ENCODE measurements around the gene ZXDC.

ZXDC gene

GRCh38 chr3:126473292-126474168 lies 2.2 kb downstream of the ZXDC start:
- DNase-seq (ENCODE audit: low read depth) = no peak

- DNase-seq (ENCODE audit: low read depth) = no peak
Measured at GRCh38 chr3:126472277-126473006, 3.2 kb downstream of the ZXDC start.

DNA sequence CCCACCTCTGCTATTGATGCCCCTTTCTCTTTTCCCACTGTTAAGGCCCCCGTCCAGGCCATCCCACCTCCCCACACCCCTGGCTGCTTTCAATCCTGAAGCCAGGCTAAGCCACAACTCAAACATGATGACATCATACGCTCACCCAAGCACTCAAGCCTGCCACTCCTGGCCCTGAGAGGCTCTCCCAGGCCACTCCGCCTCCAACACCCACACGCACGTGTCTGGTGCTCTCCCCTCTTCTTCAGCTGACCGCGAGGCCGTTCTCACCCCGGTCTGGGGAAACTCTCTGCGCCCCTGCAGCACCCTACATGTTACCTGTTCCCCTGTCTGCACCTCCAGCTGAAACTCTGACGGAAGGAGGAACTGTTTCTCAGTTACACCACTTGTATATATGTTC lies 6.2 kb downstream of the ZXDC start:
- no peak for DNase-seq (ENCODE audit: low read depth)

GRCh38 chr3:126468028-126468891 lies 7.4 kb downstream of the ZXDC start:
- DNase-seq (ENCODE audit: low read depth) = no peak

GRCh38 chr3:126467611-126467955 lies 8.1 kb downstream of the ZXDC start:
- DNase-seq (ENCODE audit: low read depth) = no peak

- no peak for DNase-seq (ENCODE audit: low read depth)
Measured at GRCh38 chr3:126466886-126467610, 8.6 kb downstream of the ZXDC start.

- no peak for DNase-seq (ENCODE audit: low read depth)
Measured at GRCh38 chr3:126465928-126466544, 9.7 kb downstream of the ZXDC start.

DNA sequence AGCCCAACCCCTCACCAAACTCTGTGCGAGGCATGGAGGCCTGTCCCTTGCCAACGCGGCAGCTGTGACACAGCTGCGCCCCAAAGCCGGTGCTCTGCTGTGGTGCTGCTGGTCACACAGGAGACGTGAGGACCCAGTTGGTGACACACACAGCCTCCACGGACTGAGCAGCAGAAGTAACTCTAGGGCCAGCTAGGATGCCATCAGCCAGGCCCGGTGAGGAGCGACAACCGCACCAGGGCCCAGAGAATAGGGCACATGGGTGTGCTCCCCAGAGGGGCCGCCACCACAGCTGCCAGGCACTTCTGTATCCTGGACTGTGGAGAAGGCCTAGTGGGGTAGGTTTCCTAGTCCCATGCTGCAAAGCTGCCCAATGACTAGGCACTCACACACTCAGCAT lies 10.7 kb downstream of the ZXDC start:
- no peak for DNase-seq (ENCODE audit: low read depth)

- DNase-seq (ENCODE audit: low read depth) = no peak
Measured at GRCh38 chr3:126464494-126464893, 11.2 kb downstream of the ZXDC start.

GRCh38 chr3:126464093-126464492 lies 11.6 kb downstream of the ZXDC start:
- DNase-seq (ENCODE audit: low read depth) = no peak

GRCh38 chr3:126463521-126463920 lies 12.2 kb downstream of the ZXDC start:
- no peak for DNase-seq (ENCODE audit: low read depth)

DNA sequence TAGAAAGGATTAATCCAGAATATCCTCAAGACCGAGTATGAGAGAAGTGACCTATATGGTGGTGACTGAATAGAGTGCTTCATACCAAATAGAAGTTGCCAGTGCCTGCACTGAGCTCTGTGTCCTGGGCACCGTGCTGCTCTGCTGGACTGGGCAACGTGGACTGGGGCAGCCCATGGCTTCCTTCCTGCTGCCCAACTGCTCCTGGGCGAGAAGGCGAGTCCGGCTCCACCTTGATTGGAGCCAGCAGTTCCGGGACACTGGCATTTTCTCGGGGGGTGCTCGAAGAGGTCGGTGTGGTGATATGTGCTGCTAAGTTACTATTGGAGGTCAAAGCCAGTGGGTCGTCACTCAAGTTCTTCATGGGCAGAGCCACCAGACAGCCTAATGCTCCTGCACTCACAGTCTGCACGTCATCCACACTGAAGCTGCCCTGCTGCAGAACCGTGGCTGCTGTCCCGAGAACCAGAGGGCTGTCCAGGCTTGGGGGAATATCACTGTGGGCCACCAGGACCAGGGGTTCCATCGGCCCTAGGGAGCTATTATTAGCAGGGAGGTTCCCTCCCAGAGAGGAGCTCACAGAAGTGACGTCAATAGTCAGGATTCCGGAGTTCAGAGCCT lies 14.1 kb downstream of the ZXDC start:
- DNase-seq (ENCODE audit: low read depth) = no peak

DNA sequence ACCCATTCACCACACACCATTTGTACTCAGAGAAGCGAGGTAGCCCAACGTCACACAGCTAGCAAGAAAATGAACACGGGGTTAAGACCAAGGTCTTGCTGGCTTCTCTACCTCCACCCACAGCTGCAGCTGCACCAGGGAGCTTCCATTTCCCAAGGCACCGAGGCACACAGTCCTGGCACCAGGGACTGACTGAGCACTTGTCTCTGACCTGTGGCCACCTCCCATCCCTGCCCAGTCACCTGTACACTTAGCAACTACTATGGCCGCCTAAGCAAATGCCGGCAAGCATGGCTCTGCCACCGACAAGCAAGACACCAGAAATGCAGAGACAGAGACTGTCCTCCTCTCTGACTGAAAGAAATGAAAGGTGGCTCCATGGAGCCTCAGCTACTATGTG lies 15.3 kb downstream of the ZXDC start:
- DNase-seq (ENCODE audit: low read depth) = no peak

DNA sequence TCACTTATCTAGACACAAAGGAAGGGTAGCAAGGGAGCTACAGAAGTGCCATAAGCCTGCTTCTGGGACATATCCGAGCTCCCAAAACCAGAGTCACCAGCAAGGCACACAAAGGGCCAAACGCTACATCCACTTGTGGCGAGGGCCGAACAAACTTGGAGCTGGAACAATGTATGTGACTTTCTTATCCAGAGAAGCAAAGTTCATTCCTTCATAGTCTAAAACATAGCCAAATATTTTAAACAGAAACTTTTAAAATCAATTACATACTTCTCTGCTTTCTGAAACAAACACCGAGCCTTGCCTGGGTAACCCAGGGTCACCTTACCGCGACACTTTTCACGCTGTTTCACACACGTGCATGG lies 15.9 kb downstream of the ZXDC start:
- no peak for DNase-seq (ENCODE audit: low read depth)

DNA sequence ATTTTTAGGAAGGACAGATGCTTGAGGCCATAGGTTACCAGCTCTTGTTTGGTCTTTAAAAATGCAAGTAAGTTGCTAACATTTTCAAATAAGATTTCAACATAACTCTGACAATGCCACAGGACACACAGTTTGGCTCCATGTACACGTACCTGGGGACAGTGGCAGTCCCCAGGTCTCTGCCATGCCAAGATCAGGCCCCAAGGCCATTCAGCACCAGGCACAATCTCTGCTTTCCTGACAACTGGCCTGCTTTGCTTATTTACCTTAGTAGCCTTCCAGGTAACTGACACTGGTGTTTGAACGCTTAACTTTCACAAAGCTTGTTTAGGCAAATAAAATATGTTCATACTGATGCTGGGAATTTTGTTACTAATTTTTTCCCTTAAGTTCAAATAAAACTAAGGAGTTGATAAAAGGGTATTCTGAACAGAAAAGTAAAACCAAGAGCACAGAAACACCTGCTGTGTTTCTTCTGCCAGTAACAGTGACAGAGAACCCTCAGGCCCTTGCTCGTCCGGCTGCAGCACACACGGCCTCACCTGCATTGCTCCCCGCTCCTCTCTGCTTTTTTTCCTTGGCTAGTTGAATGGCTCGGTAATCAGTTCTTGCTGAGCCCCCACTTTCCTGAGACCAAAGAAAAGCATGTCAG lies 16.5 kb downstream of the ZXDC start:
- DNase-seq (ENCODE audit: low read depth) = no peak

DNA sequence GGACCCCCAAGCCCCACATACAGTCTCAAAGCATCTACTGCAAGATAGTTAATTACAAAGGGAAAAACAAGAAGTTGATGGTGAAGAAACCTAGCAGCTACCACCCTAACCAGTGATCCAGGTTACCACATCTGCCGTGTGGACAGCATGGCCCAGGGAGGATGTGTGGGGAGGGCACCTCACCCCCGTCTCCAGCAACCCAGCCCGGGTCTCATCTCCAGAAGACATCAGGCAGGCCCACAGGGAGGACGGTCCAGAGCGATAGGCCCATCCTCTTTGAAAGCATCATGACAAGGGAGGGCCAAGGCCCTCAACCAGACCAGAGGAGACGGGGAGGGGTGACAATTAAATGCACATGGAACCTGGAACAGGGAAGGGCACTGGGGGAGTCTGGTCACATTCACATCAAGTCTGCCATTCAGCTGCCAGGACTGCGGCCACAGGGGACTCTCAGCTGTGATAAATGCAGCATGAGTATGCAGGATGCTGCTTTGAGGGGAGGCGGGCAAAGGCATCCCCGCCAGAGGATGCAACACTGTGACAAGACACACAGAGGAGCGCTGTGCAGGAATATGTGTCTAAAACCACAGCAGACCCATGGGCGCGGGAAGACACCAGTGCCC lies 18.8 kb downstream of the ZXDC start:
- DNase-seq (ENCODE audit: low read depth) = no peak

DNA sequence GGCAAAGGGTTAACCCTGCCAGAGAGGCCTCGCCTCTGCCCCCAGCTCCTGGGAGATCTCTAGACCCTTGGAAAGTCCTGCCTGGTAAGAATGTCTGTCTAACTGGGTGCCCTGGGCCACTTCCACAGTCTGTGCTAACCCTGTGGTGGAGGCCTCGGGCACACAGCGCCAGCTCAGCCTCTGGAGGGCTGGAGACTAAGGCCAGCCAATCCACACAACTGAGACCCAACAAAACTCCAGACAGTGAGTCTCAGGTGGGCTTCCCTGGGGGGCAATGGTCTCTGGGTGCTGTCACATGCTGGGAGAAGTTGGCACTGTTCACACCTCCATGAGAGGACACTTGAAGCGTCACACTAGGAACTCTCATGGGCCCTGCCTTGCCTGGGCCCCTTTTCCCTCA lies 19.5 kb downstream of the ZXDC start:
- DNase-seq (ENCODE audit: low read depth) = no peak

DNA sequence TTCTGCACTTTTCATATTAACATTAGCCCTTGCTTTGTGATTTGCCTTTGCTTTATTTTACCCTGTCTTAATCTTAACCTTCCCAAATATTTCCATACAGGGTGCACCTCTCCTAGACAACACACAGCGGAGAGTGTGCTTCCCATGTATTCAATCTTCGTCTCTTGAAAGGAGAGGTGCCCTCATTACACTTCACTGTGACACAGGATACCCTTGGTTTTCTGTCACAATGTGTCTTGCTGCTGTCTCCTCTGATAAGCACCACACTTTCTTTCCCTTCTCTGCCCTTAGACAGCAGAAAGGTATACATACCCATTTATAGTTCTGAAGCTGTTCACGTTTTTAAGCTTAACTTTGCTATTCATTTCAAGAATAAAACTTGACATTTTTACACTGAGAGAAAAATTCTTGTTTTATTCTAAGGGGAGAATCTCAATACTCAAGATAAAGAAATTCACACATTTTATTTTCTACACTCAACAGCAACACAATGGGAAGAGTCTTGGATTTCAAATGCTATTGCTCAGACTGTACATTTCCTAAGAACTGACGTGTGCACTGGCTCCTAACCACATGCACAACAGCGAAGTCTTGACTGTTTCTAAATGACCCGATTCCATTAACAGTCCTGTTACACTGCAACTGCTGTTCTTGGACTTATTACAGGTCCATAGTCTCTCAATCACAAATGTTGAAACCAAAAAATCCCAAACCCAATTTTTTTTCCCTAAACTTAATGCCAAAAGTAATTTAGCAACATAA lies 21.1 kb downstream of the ZXDC start:
- no peak for DNase-seq (ENCODE audit: low read depth)

DNA sequence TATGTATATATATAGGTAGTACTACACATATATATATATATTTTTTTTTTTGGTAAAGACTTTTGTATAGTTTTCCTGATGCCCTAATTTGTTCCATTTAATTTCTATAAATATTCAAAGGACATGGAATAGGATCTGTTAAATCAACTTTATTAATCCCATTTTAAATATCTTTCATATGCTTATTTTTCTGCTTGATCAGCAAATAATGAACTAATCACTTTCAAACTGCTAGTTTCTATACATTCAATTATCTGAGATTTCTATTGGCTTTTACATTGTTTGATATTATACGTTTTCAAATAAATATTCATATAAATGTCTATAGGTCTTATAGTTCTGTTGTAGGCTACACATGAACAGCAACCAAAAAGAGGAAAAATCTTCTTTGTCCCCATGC lies 21.7 kb downstream of the ZXDC start:
- DNase-seq (ENCODE audit: low read depth) = no peak

Data from activated T-cell treated with anti-CD3 and anti-CD28 coated beads for 1 hour (primary cell).